OCI-LY7 (cell line): ENCODE data around the gene KXD1. TPM values are rescaled to one million over a fixed set of nuclear protein-coding genes. Genes with fewer than 3 reads are reported as not detected.

Experiments used
- BruUV-seq: library from RNA; stranded (reverse); fragments of 400-500 nt; replicated peaks from 2 replicates; lab custom pipeline; 2021; lab: Mats Ljungman, UMichigan
- CTCF ChIA-PET: fragments of 300-600 bp; sonication (Branson Sonifier 250); formaldehyde crosslinking; loops from one replicate; lab custom pipeline; 2022; ENCODE audit warnings: antibody characterized with exemption; ENCODE audit not compliant: unreplicated experiment; lab: Charles Lee
- POLR2A ChIA-PET: fragments of 300-600 bp; sonication (Branson Sonifier 250); formaldehyde crosslinking; loops from one replicate; lab custom pipeline; 2022; ENCODE audit warnings: antibody characterized with exemption; lab: Charles Lee
- DNase-seq: peaks from one replicate; pipeline ENCODE4 v3.0.0-alpha.2; 2015; ENCODE audit warnings: low spot score
- H2AFZ ChIP-seq: fragments of 200-600 bp; sonication (generic), shearing (Covaris generic); 2 replicates; pipeline ENCODE4 v1.6.1; 2014; ENCODE audit warnings: mild to moderate bottlenecking, antibody characterized with exemption, low read length, moderate library complexity
- H3K27ac ChIP-seq: fragments of 200-600 bp; sonication (generic); 2 replicates; pipeline ENCODE4 v1.5.1; 2014; ENCODE audit warnings: mixed run types, low read depth, mild to moderate bottlenecking, moderate library complexity, low read length, inconsistent platforms; ENCODE audit not compliant: poor library complexity, severe bottlenecking
- H3K36me3 ChIP-seq: fragments of 200-600 bp; sonication (generic); 2 replicates; pipeline ENCODE4 v1.6.1; 2014; ENCODE audit warnings: mild to moderate bottlenecking, antibody characterized with exemption, low read length, moderate library complexity, mixed read lengths; ENCODE audit not compliant: insufficient read depth
- H3K4me1 ChIP-seq: fragments of 200-600 bp; sonication (generic); 2 replicates; pipeline ENCODE4 v1.5.1; 2014; ENCODE audit warnings: mild to moderate bottlenecking, low read length; ENCODE audit not compliant: insufficient read depth, poor library complexity, severe bottlenecking
- H3K4me2 ChIP-seq: fragments of 200-600 bp; sonication (generic); 2 replicates; pipeline ENCODE4 v1.6.1; 2014; ENCODE audit warnings: mild to moderate bottlenecking, low read length
- H3K4me3 ChIP-seq: fragments of 200-600 bp; sonication (generic); 2 replicates; pipeline ENCODE4 v1.5.1; 2014; ENCODE audit warnings: mild to moderate bottlenecking, low read depth, low read length; ENCODE audit not compliant: poor library complexity, severe bottlenecking
- H3K79me2 ChIP-seq: fragments of 200-600 bp; sonication (generic); 2 replicates; pipeline ENCODE4 v1.6.1; 2016; ENCODE audit warnings: low read depth, mild to moderate bottlenecking, low read length, moderate library complexity, mixed read lengths; ENCODE audit not compliant: insufficient read depth
- H3K9me2 ChIP-seq: fragments of 200-600 bp; sonication (generic); 2 replicates; pipeline ENCODE4 v1.6.1; 2016; ENCODE audit warnings: mild to moderate bottlenecking, low read length, mixed read lengths; ENCODE audit not compliant: insufficient read depth
- H3K9me3 ChIP-seq: fragments of 200-600 bp; sonication (generic); 2 replicates; pipeline ENCODE4 v1.6.1; 2014; ENCODE audit warnings: mild to moderate bottlenecking, mixed run types, low read length, mixed read lengths
- H4K20me1 ChIP-seq: fragments of 200-600 bp; sonication (generic); 2 replicates; pipeline ENCODE4 v1.6.1; 2014; ENCODE audit warnings: mild to moderate bottlenecking, antibody characterized with exemption, low read length, moderate library complexity, mixed read lengths; ENCODE audit not compliant: insufficient read depth
- CTCF ChIP-seq: fragments of 200-600 bp; sonication (generic); conservative IDR thresholded peaks from 2 replicates; pipeline ENCODE4 v1.5.1; 2014; ENCODE audit warnings: mild to moderate bottlenecking, antibody characterized with exemption, low read length, moderate library complexity, mixed read lengths
- EZH2phosphoT487 ChIP-seq: fragments of 200-600 bp; sonication (generic); IDR thresholded peaks from 2 replicates; pipeline ENCODE4 v1.6.1; 2018; ENCODE audit warnings: low read depth, borderline replicate concordance, mild to moderate bottlenecking, mixed run types, antibody characterized with exemption, low read length, moderate library complexity, mixed read lengths
- intact Hi-C: fragments of 100-400 bp; cut with micrococcal nuclease; formaldehyde crosslinking; loops from one replicate; pipeline ENCODE4 v1.10.0; 2022; ENCODE audit not compliant: unreplicated experiment
- total RNA-seq, 2 experiments: library from RNA; depleted of rRNA in 1 of 2; stranded (reverse); fragments of >200 nt in 1 of 2; shearing (Covaris generic) in 1 of 2; gene quantifications; 2 replicates each; pipeline ENCODE4 v1.2.3, GENCODE V29; 2014 to 2022

Gene KXD1
- total RNA-seq, 2 experiments from 2014 or later = 96.7 to 99.8 TPM

GRCh38 chr19:18543814-18544475, 13.7 kb upstream of the KXD1 start:
- Histone ChIP-seq H3K79me2 (peaks cover 12% of the 10 kb centered on the region), H2AFZ (peak overlapping the region; percentile 85), H3K9me3 (no peaks in the 10 kb centered on the region), H3K4me1 (peaks cover 19% of the 10 kb centered on the region), H3K9me2 (no peaks in the 10 kb centered on the region), H3K36me3 (peaks cover 27% of the 10 kb centered on the region), H4K20me1 (no peaks in the 10 kb centered on the region), H3K4me2 (peak overlapping the region; percentile 97), H3K4me3 (peak overlapping the region; percentile 76), H3K27ac (peak overlapping the region; percentile 54)
- TF ChIP-seq CTCF (peak; percentile 64), EZH2phosphoT487 (no peak)
- peak; percentile 92 for DNase-seq
- BruUV-seq = no TSS peak
- intact Hi-C loops = loop anchor here (1.0 to 2.0 kb wide), 2 partner anchors 22 to 45 kb away; partner anchors contain the start of genes ELL and REX1BD
- POLR2A ChIA-PET = interaction anchor here (0.8 to 1.8 kb wide), 11 partner anchors 9 to 120 kb away, joined by 3 to 16 read pairs (median 4); partner anchors contain the start of genes ELL, KXD1, REX1BD and UBA52
- CTCF ChIA-PET = interaction anchor here (0.5 to 1.4 kb wide), 4 partner anchors 8 to 50 kb away, joined by 3 to 7 read pairs (median 4); partner anchors contain the start of gene ELL

GRCh38 chr19:18551631-18552030, 6.0 kb upstream of the KXD1 start:
- TF ChIP-seq EZH2phosphoT487 (no peak), CTCF (no peak)
- no TSS peak for BruUV-seq
- Histone ChIP-seq H3K9me2 (no peaks in the 10 kb centered on the region), H3K36me3 (no peaks in the 10 kb centered on the region), H4K20me1 (no peaks in the 10 kb centered on the region), H3K4me1 (peaks cover 9% of the 10 kb centered on the region), H3K79me2 (no peaks in the 10 kb centered on the region), H3K4me3 (no peak overlapping the region), H2AFZ (no peak overlapping the region), H3K4me2 (no peak overlapping the region), H3K9me3 (no peaks in the 10 kb centered on the region), H3K27ac (no peak overlapping the region)
- DNase-seq = no peak
- CTCF ChIA-PET = no interaction called here
- intact Hi-C loops = no loop called here
- POLR2A ChIA-PET = interaction anchor here (0.5 to 1.2 kb wide), 2 partner anchors 39 to 255 kb away, joined by 3 to 4 read pairs; no protein-coding TSS in a partner anchor

- peak overlapping the region; percentile 65 for H3K27ac ChIP-seq
- peak overlapping the region; percentile 95 for H3K4me3 ChIP-seq
- no peak for DNase-seq
- peaks cover 25% of the 10 kb centered on the region for H3K79me2 ChIP-seq
- TF ChIP-seq EZH2phosphoT487 (no peak), CTCF (no peak)
- H3K9me2 ChIP-seq = no peaks in the 10 kb centered on the region
- TSS peak; percentile 83 for BruUV-seq
- intact Hi-C loops = no loop called here
- H3K4me2 ChIP-seq = peak overlapping the region; percentile 99
- 0 out of 2 replicates have a peak, but pooled peaks cover 6% of the 10 kb centered on the region for H4K20me1 ChIP-seq
- CTCF ChIA-PET = interaction anchor here (0.7 to 1.0 kb wide), 2 partner anchors 32 to 582 kb away, joined by 3 read pairs; no protein-coding TSS in a partner anchor
- H3K4me1 ChIP-seq = peaks cover 29% of the 10 kb centered on the region
- no peaks in the 10 kb centered on the region for H3K9me3 ChIP-seq
- POLR2A ChIA-PET = interaction anchor here (0.7 to 3.6 kb wide), 7 partner anchors 11 to 277 kb away, joined by 3 to 27 read pairs (median 4); partner anchors contain the start of genes FKBP8, JUND, REX1BD and UBA52
- H2AFZ ChIP-seq = peak overlapping the region; percentile 70
- peaks cover 13% of the 10 kb centered on the region for H3K36me3 ChIP-seq
Observed at GRCh38 chr19:18558202-18558555, 509 bp downstream of the KXD1 start.
